Measurements from ENCODE around the gene TMEM135. TPM values are rescaled to one million over a fixed set of nuclear protein-coding genes. Genes with fewer than 3 reads are reported as not detected.

TMEM135 gene
- total RNA-seq, 3 donors from 2014 or later, result 38.3 to 46.8 (median 43.2) TPM

DNA sequence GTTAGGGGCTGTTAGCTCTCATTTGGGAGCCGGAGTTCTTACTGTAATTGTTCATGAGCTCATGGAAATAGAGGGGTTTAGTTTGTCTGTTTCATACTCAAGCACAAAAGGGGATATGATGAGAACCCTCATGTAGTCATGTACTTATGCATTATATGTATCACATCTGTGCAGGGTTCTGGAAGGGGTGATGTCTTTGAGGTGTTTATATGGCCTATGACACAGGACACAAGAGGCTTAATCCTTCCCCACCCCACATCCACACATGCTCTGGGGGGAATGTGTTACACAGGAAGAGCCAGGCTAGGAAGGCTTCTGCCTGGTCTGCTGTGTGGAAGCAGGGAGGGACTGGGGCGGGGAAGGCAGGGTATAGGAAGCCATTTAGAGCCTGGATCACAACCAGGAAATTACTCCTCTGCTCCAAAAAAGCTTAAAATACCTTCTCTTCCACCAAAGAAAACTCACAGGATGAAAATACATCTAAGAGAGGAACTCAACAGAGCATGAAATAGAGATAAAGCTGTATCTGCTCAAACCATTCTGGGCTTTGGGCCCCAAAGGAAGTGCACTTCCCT lies 316.1 kb downstream of the TMEM135 start:
- Histone ChIP-seq H3K27me3 (no peaks in the 10 kb centered on the region), H3K4me3 (no peak overlapping the region), H3K27ac (no peak overlapping the region), H3K4me1 (no peaks in the 10 kb centered on the region), H3K9me3 (no peaks in the 10 kb centered on the region), H3K36me3 (no peaks in the 10 kb centered on the region)
- intact Hi-C loops (cut with DNase I; ENCODE audit: low total_unique reads), result no loop called here
- DNase-seq (ENCODE audit: low spot score in 2 of 2), result no peak
- TF ChIP-seq, protein P1, sequence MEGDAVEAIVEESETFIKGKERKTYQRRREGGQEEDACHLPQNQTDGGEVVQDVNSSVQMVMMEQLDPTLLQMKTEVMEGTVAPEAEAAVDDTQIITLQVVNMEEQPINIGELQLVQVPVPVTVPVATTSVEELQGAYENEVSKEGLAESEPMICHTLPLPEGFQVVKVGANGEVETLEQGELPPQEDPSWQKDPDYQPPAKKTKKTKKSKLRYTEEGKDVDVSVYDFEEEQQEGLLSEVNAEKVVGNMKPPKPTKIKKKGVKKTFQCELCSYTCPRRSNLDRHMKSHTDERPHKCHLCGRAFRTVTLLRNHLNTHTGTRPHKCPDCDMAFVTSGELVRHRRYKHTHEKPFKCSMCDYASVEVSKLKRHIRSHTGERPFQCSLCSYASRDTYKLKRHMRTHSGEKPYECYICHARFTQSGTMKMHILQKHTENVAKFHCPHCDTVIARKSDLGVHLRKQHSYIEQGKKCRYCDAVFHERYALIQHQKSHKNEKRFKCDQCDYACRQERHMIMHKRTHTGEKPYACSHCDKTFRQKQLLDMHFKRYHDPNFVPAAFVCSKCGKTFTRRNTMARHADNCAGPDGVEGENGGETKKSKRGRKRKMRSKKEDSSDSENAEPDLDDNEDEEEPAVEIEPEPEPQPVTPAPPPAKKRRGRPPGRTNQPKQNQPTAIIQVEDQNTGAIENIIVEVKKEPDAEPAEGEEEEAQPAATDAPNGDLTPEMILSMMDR (IDR thresholded peaks at IDR 0.05), result no peak
- TF ChIP-seq POLR2AphosphoS5 (IDR thresholded peaks at IDR 0.05) (no peak), POLR2A (IDR thresholded peaks at IDR 0.05) (no peak)

DNA sequence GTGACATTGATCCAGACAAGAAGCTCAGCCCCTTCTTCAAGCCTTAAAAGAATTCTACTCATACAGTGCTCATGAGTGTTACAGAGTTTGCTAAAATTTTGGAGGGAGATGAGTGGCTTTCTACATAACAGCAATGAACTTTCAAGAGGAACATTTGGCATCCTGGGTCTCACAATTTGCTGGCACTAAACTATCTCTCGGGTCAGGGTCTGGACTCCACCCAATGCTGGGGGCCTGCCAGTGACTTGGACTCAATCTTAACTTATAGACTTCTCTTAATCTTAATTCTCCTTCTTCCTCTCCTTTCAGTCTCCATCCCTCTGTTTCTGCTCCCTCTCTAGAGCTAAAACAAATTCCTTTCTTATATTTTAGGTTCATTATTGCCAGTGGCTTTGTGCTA lies 317.9 kb downstream of the TMEM135 start:
- H3K4me1 ChIP-seq, result no peaks in the 10 kb centered on the region
- H3K27ac ChIP-seq, result peak overlapping the region in 1 of 2 donors; percentile 3
- DNase-seq (ENCODE audit: low spot score in 2 of 2), result no peak
- no peaks in the 10 kb centered on the region for H3K9me3 ChIP-seq
- no peaks in the 10 kb centered on the region for H3K36me3 ChIP-seq
- TF ChIP-seq, protein P1 (IDR thresholded peaks at IDR 0.05), result no peak
- no peak for TF ChIP-seq POLR2AphosphoS5 (IDR thresholded peaks at IDR 0.05)
- TF ChIP-seq POLR2A (IDR thresholded peaks at IDR 0.05), result no peak
- no peak overlapping the region for H3K4me3 ChIP-seq
- H3K27me3 ChIP-seq, result no peaks in the 10 kb centered on the region
- intact Hi-C loops (cut with DNase I; ENCODE audit: low total_unique reads), result no loop called here

GRCh38 chr11:87356428-87356827 lies 318.7 kb downstream of the TMEM135 start:
- TF ChIP-seq POLR2AphosphoS5 (IDR thresholded peaks at IDR 0.05) (no peak), POLR2A (IDR thresholded peaks at IDR 0.05) (no peak)
- TF ChIP-seq, protein P1 (IDR thresholded peaks at IDR 0.05), result no peak
- no peaks in the 10 kb centered on the region for H3K4me1 ChIP-seq
- intact Hi-C loops (cut with DNase I; ENCODE audit: low total_unique reads), result no loop called here
- no peak overlapping the region for H3K27ac ChIP-seq
- no peaks in the 10 kb centered on the region for H3K36me3 ChIP-seq
- H3K9me3 ChIP-seq, result no peaks in the 10 kb centered on the region
- no peak overlapping the region for H3K4me3 ChIP-seq
- no peaks in the 10 kb centered on the region for H3K27me3 ChIP-seq
- DNase-seq (ENCODE audit: low spot score in 2 of 2), result no peak

- Histone ChIP-seq H3K4me3 (no peak overlapping the region), H3K27ac (no peak overlapping the region), H3K27me3 (no peaks in the 10 kb centered on the region), H3K9me3 (no peaks in the 10 kb centered on the region), H3K36me3 (no peaks in the 10 kb centered on the region), H3K4me1 (no peaks in the 10 kb centered on the region)
- TF ChIP-seq POLR2A (IDR thresholded peaks at IDR 0.05) (no peak), POLR2AphosphoS5 (IDR thresholded peaks at IDR 0.05) (no peak)
- TF ChIP-seq, protein P1 (IDR thresholded peaks at IDR 0.05), result no peak
- DNase-seq (ENCODE audit: low spot score in 2 of 2), result no peak
- intact Hi-C loops (cut with DNase I; ENCODE audit: low total_unique reads), result no loop called here
These were observed 320.7 kb downstream of the TMEM135 start for GRCh38 chr11:87358461-87358860.

DNA sequence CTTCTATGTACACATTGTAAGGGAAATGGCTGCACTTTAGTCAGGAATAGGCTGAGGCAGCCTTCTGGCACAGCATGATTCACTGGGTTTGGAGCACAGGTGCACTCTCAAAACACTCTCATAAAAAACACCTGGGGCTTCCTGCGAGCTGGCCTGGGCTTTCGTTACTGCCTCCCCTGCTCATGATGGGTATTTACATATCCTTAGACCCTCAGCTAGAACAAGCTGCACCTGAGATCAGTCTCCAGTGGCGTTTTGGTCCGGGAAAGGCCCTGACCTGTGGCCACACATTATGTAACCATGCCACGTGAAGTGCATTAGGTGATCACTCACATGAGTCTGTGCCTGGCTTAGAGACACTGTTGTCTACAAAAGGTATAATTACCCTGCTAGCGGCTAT lies 321.7 kb downstream of the TMEM135 start:
- Histone ChIP-seq H3K27me3 (no peaks in the 10 kb centered on the region), H3K36me3 (no peaks in the 10 kb centered on the region), H3K4me3 (no peak overlapping the region), H3K27ac (no peak overlapping the region), H3K4me1 (no peaks in the 10 kb centered on the region), H3K9me3 (no peaks in the 10 kb centered on the region)
- intact Hi-C loops (cut with DNase I; ENCODE audit: low total_unique reads), result no loop called here
- no peak for DNase-seq (ENCODE audit: low spot score in 2 of 2)
- TF ChIP-seq POLR2A (IDR thresholded peaks at IDR 0.05), result no peak
- TF ChIP-seq POLR2AphosphoS5 (IDR thresholded peaks at IDR 0.05), result no peak
- TF ChIP-seq, protein P1 (IDR thresholded peaks at IDR 0.05), result no peak

Measured in breast epithelium (tissue), 4 donors.